CD4-positive, alpha-beta T cell (primary cell): ENCODE data around the gene MCCC1. TPM values are rescaled to one million over a fixed set of nuclear protein-coding genes. Genes with fewer than 3 reads are reported as not detected.
"Not testable (repeated sequence)": the region's sequence is repeated elsewhere in the genome, so short reads cannot be mapped to it uniquely, and the experiment has no call there.

Source experiments
- ATAC-seq: fragments of 200-7000 bp; cut with Tn5 transposase; one replicate; pipeline ENCODE4 v1.10.0; 2022; ENCODE audit warnings: mild to moderate bottlenecking; ENCODE audit not compliant: poor library complexity
- CTCF ChIA-PET: fragments of 350-600 bp; sonication (Branson Sonifier 250); formaldehyde crosslinking; loops from one replicate; lab custom pipeline; 2021; ENCODE audit warnings: antibody characterized with exemption, inconsistent platforms; lab: Charles Lee
- POLR2A ChIA-PET: fragments of 350-600 bp; sonication (Branson Sonifier 250); formaldehyde crosslinking; loops from one replicate; lab custom pipeline; 2021; ENCODE audit warnings: antibody characterized with exemption, inconsistent platforms; lab: Charles Lee
- DNase-seq, 14 experiments: peaks; one replicate each; pipeline ENCODE4 v3.0.0-alpha.2; 2013 to 2020; ENCODE audit warnings: mixed read lengths in 2 of 14
- H3K27ac ChIP-seq, 2 donors: one replicate each; pipeline versions ENCODE4 v1.5.1 to v1.7.0; 2013; ENCODE audit warnings: low read length in 2 of 2, low read depth in 1 of 2, mild to moderate bottlenecking in 1 of 2
- H3K27me3 ChIP-seq, 2 experiments: 1 replicate in 1 of 2; 2 replicates in 1 of 2; pipeline versions ENCODE4 v1.6.1 to v1.7.0; 2013; ENCODE audit warnings: low read length in 2 of 2, control low read depth in 1 of 2, mild to moderate bottlenecking in 1 of 2, moderate library complexity in 1 of 2; ENCODE audit not compliant: insufficient read depth in 2 of 2, control insufficient read depth in 1 of 2
- H3K36me3 ChIP-seq: one replicate; pipeline ENCODE4 v1.6.1; 2013; ENCODE audit warnings: low read length, control low read depth; ENCODE audit not compliant: insufficient read depth
- H3K4me1 ChIP-seq: one replicate; pipeline ENCODE4 v1.6.1; 2013; ENCODE audit warnings: low read length, control low read depth; ENCODE audit not compliant: insufficient read depth
- H3K4me3 ChIP-seq: one replicate; pipeline ENCODE4 v1.5.1; 2013; ENCODE audit warnings: mild to moderate bottlenecking, low read length, moderate library complexity
- H3K9me3 ChIP-seq, 2 experiments: 1 replicate in 1 of 2; 2 replicates in 1 of 2; pipeline versions ENCODE4 v1.6.1 to v1.7.0; 2013; ENCODE audit warnings: low read length in 2 of 2, mild to moderate bottlenecking in 2 of 2, control low read depth in 1 of 2, moderate library complexity in 1 of 2; ENCODE audit not compliant: control insufficient read depth in 1 of 2, insufficient read depth in 1 of 2
- H3K27ac Mint-ChIP-seq: one replicate; pipeline ENCODE4 v1.8.0; 2020; ENCODE audit warnings: mixed read lengths
- H3K27me3 Mint-ChIP-seq: one replicate; pipeline ENCODE4 v1.8.0; 2021; ENCODE audit warnings: mixed read lengths
- H3K36me3 Mint-ChIP-seq: one replicate; pipeline ENCODE4 v1.8.0; 2021; ENCODE audit warnings: low read depth, mixed read lengths
- H3K4me1 Mint-ChIP-seq: one replicate; pipeline ENCODE4 v1.8.0; 2021; ENCODE audit warnings: low read depth, mixed read lengths
- H3K4me3 Mint-ChIP-seq: one replicate; pipeline ENCODE4 v1.8.0; 2020; ENCODE audit warnings: mild to moderate bottlenecking, mixed read lengths
- H3K9me3 Mint-ChIP-seq: one replicate; pipeline ENCODE4 v1.8.0; 2020; ENCODE audit warnings: mixed read lengths
- intact Hi-C, 2 experiments: fragments of 100-400 bp; cut with DNase I in 1 of 2; cut with micrococcal nuclease in 1 of 2; formaldehyde crosslinking; loops; one replicate each; pipeline versions ENCODE4 v1.15.1 to v1.9.0; 2023 to 2025; cut with DNase I, micrococcal nuclease
- total RNA-seq, 174 experiments: library from RNA in 2 of 174; stranded (reverse) in 2 of 174; gene quantifications; one replicate each; pipeline ENCODE4 v1.2.3 and lab custom pipeline; 2021 to 2026
- TF ChIP-seq, protein P1 (sequence below): fragments of 200-600 bp; IDR thresholded peaks from one replicate; pipeline ENCODE4 v1.8.0; 2022; ENCODE audit warnings: antibody characterized with exemption, mild to moderate bottlenecking

The MCCC1 gene
- total RNA-seq, 2 experiments from 2014 or later = 16.4 to 16.7 TPM

DNA sequence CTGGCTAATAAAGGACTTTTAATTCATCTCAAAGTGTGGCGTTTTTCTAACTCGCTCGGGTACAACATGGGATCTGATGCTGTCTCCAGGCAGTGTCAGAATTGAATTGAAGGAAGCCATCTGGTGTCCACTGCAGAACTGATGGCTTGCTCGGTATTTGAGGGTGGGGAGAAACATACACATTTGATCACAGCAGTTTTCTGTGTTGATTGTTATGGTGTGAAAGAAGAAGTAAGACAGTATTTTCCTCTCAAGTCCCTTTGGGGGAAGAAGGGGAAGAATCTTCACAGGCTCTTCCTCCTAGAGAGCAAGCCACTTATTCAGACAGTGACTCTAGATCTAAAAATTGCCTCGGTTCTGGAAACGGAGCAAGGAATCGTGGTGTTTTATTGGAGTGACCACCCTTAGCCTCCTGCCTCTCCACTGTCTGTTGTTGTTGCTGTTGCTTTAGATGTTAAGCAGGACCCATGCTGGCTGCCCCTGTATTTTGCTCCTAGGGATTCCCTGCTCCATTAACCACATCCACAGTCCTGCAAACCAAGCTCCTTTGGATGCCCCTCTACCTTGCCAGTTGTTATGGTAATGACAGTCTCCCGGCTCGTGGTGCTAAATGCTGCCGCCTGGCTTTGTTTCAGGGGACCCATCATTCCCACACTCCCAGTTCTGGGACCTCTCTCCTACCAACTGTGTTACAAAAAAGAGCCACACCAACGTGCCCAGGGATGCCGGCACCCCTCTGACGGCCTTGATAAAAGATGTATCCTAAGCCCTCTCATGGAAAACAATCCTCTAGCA, 15.3 kb upstream of the MCCC1 start:
- CTCF ChIA-PET = no interaction called here
- intact Hi-C loops = no loop called here
- no peak overlapping the region for H3K4me3 Mint-ChIP-seq

DNA sequence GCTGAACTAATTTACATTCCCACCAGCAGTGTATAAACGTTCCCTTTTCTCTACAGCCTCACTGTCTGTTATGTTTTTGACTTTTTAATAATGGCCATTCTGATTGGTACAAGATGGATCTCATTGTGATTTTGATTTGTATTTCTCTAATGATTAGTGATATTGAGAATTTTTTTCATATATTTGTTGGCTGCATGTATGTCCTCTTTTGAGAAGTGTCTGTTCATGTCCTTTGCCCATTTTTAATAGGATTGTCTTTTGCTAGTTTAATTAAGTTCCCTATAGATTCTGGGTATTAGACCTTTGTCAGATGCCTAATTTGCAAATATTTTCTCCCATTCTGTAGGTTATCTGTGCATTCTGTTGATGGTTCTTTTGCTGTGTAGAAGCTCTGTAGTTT, 10.6 kb upstream of the MCCC1 start:
- H3K9me3 Mint-ChIP-seq, H3K36me3 Mint-ChIP-seq, DNase-seq, H3K27ac ChIP-seq, POLR2A ChIA-PET, H3K27me3 ChIP-seq, H3K36me3 ChIP-seq, H3K9me3 ChIP-seq, H3K4me3 Mint-ChIP-seq, CTCF ChIA-PET, H3K4me3 ChIP-seq, H3K4me1 ChIP-seq, intact Hi-C loops, H3K27me3 Mint-ChIP-seq, ATAC-seq, H3K27ac Mint-ChIP-seq, H3K4me1 Mint-ChIP-seq: not testable (repeated sequence)

More for the DNA sequence above, 15.3 kb upstream of the MCCC1 start:
- H3K27me3 Mint-ChIP-seq = peaks cover 14% of the 10 kb centered on the region
- TF ChIP-seq, protein P1, sequence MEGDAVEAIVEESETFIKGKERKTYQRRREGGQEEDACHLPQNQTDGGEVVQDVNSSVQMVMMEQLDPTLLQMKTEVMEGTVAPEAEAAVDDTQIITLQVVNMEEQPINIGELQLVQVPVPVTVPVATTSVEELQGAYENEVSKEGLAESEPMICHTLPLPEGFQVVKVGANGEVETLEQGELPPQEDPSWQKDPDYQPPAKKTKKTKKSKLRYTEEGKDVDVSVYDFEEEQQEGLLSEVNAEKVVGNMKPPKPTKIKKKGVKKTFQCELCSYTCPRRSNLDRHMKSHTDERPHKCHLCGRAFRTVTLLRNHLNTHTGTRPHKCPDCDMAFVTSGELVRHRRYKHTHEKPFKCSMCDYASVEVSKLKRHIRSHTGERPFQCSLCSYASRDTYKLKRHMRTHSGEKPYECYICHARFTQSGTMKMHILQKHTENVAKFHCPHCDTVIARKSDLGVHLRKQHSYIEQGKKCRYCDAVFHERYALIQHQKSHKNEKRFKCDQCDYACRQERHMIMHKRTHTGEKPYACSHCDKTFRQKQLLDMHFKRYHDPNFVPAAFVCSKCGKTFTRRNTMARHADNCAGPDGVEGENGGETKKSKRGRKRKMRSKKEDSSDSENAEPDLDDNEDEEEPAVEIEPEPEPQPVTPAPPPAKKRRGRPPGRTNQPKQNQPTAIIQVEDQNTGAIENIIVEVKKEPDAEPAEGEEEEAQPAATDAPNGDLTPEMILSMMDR = no peak
- H3K27me3 ChIP-seq = peaks cover 0 to 6% of the 10 kb centered on the region in 2 experiments
- POLR2A ChIA-PET = no interaction called here
- DNase-seq = no peak
- no peaks in the 10 kb centered on the region for H3K36me3 ChIP-seq
- peaks cover 6% of the 10 kb centered on the region for H3K4me1 Mint-ChIP-seq
- H3K9me3 Mint-ChIP-seq = peaks cover 2% of the 10 kb centered on the region
- H3K9me3 ChIP-seq = peaks cover 0 to 4% of the 10 kb centered on the region in 2 experiments
- H3K36me3 Mint-ChIP-seq = no peaks in the 10 kb centered on the region
- peaks cover 8% of the 10 kb centered on the region for H3K4me1 ChIP-seq
- no peak for ATAC-seq
- H3K4me3 ChIP-seq = no peak overlapping the region
- no peak overlapping the region for H3K27ac Mint-ChIP-seq
- no peak overlapping the region for H3K27ac ChIP-seq

DNA sequence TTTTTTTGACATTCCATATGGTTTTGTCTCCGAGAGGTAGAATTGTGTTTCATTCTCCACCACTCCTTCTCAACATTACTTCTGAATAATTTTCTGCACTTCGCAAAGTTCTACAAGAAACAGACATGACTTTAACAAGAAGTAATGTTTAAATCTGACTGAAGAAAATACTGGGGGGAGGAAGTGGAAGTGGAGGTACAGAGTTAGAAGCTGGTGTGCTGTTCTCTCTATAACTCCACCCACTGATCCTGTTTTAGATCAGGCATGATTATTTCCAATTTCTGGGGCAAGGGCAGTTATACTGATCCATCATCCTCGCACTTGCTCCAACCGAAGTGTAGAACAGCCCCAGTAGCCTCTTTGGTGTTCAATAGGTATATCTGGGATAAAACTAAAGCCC, 9.2 kb upstream of the MCCC1 start:
- CTCF ChIA-PET = no interaction called here
- intact Hi-C loops = no loop called here

More for the DNA sequence above, 9.2 kb upstream of the MCCC1 start:
- no peak for ATAC-seq
- Histone ChIP-seq H3K27me3 (no peaks in the 10 kb centered on the region), H3K4me3 (no peak overlapping the region), H3K27ac (no peak overlapping the region), H3K36me3 (no peaks in the 10 kb centered on the region), H3K4me1 (no peaks in the 10 kb centered on the region), H3K9me3 (peaks cover 0 to 4% of the 10 kb centered on the region in 2 experiments)
- DNase-seq = no peak
- Mint-ChIP-seq H3K27ac (no peak overlapping the region), H3K4me1 (no peaks in the 10 kb centered on the region), H3K36me3 (no peaks in the 10 kb centered on the region), H3K27me3 (no peaks in the 10 kb centered on the region), H3K9me3 (peaks cover 2% of the 10 kb centered on the region), H3K4me3 (no peak overlapping the region)
- TF ChIP-seq, protein P1 = no peak
- POLR2A ChIA-PET = interaction anchor here (1.0 kb wide), 1 partner anchor 9 kb away, joined by 3 read pairs; the partner anchor contains the start of gene MCCC1
